HFF-Myc (cell line): ENCODE measurements around the gene MCM3AP.
A peak's percentile ranks its signal among the peaks of the same experiment; 100 is the strongest.

ENCODE experiments used
- DNase-seq: peaks from one replicate; pipeline ENCODE4 v3.0.0-alpha.2; 2011; ENCODE audit warnings: low read depth; ENCODE audit errors: extremely low read depth
- H3K4me3 ChIP-seq: replicated peaks from 2 replicates; pipeline ENCODE4 v1.5.1; 2011; ENCODE audit warnings: low read depth, mild to moderate bottlenecking, control low read depth, low read length
- CTCF ChIP-seq: IDR thresholded peaks from 2 replicates; pipeline ENCODE4 v1.5.1; 2012; ENCODE audit warnings: mild to moderate bottlenecking, low read depth, low read length, control low read depth; ENCODE audit errors: missing control alignments

The MCM3AP gene

GRCh38 chr21:46320331-46320801 is 35.0 kb upstream of the MCM3AP start:
- H3K4me3 ChIP-seq: peak overlapping the region; percentile 95
- TF ChIP-seq CTCF: no peak
- no peak for DNase-seq

GRCh38 chr21:46319186-46319585 is 33.8 kb upstream of the MCM3AP start:
- no peak overlapping the region for H3K4me3 ChIP-seq
- DNase-seq: no peak
- TF ChIP-seq CTCF: no peak

GRCh38 chr21:46318464-46318845 is 33.0 kb upstream of the MCM3AP start:
- H3K4me3 ChIP-seq: no peak overlapping the region
- no peak for TF ChIP-seq CTCF
- DNase-seq: no peak

- no peak for DNase-seq
- H3K4me3 ChIP-seq: no peak overlapping the region
- no peak for TF ChIP-seq CTCF
Measured at GRCh38 chr21:46317710-46318463, 32.5 kb upstream of the MCM3AP start.

- no peak overlapping the region for H3K4me3 ChIP-seq
- TF ChIP-seq CTCF: no peak
- no peak for DNase-seq
Measured at GRCh38 chr21:46316708-46317324, 31.4 kb upstream of the MCM3AP start.

GRCh38 chr21:46314441-46315020 is 29.1 kb upstream of the MCM3AP start:
- H3K4me3 ChIP-seq: no peak overlapping the region
- no peak for TF ChIP-seq CTCF
- no peak for DNase-seq
